Right lobe of liver (tissue), 6 donors: ENCODE data around the gene TPPP. TPM values are rescaled to one million over a fixed set of nuclear protein-coding genes. Genes with fewer than 3 reads are reported as not detected.
A peak's percentile ranks its signal among the peaks of the same experiment; 100 is the strongest.

Experiments used
- ATAC-seq, 4 donors: fragments of 200-7000 bp; cut with Tn5 transposase; one replicate each; pipeline ENCODE4 v1.9.1; 2020; ENCODE audit warnings: mild to moderate bottlenecking in 4 of 4, moderate library complexity in 4 of 4
- DNase-seq, 3 donors: peaks; one replicate each; pipeline ENCODE4 v3.0.0-alpha.2; 2020
- H3K27ac ChIP-seq, 3 donors: fragments of 200-600 bp; one replicate each; pipeline ENCODE4 v1.8.0; 2022
- H3K27me3 ChIP-seq, 2 donors: fragments of 200-600 bp; one replicate each; pipeline ENCODE4 v1.8.0; 2022
- H3K36me3 ChIP-seq, 4 donors: fragments of 200-600 bp; sonication (generic) in 1 of 4; one replicate each; pipeline versions ENCODE4 v1.5.1 to v1.8.0; 2017 to 2022; ENCODE audit warnings: control low read depth in 1 of 4
- H3K4me1 ChIP-seq, 4 donors: fragments of 200-600 bp; sonication (generic) in 1 of 4; one replicate each; pipeline versions ENCODE4 v1.5.1 to v1.8.0; 2017 to 2022; ENCODE audit warnings: control low read depth in 1 of 4
- H3K4me3 ChIP-seq, 3 donors: fragments of 200-600 bp; one replicate each; pipeline ENCODE4 v1.8.0; 2022
- H3K9me3 ChIP-seq, 4 donors: fragments of 200-600 bp; sonication (generic) in 1 of 4; one replicate each; pipeline versions ENCODE4 v1.5.1 to v1.8.0; 2017 to 2022; ENCODE audit warnings: control low read depth in 1 of 4
- POLR2A ChIP-seq: fragments of 450-650 bp; IDR thresholded peaks from one replicate; pipeline ENCODE4 v1.6.1; 2017; ENCODE audit warnings: antibody characterized with exemption, mild to moderate bottlenecking
- WGBS: methylation state at CpG from one replicate; pipeline ENCODE4 v1.1.6; 2018; ENCODE audit warnings: low coverage, low lambda C conversion rate; ENCODE audit not compliant: insufficient coverage; ENCODE audit errors: missing lambda C conversion rate; 5-methylcytosine and 5-hydroxymethylcytosine counted together
- intact Hi-C, 2 donors: fragments of 100-400 bp; cut with DNase I; formaldehyde crosslinking; loops; one replicate each; pipeline versions ENCODE4 v1.11.2 to v1.14.1; 2022
- total RNA-seq, 6 experiments: library from RNA; depleted of rRNA in 2 of 6; stranded (reverse); fragments of >200 nt in 2 of 6; fragmentation: NEBNext Ultra II Directional in 3 of 6; extraction: Animal tissue kit (Norgen Biotek cat#: 25700) in 3 of 6; gene quantifications; one replicate each; pipeline versions ENCODE4 v1.1.0 to v1.2.4, GENCODE V29; 2016 to 2023
- TF ChIP-seq, protein P1 (sequence below), 4 donors: fragments of 200-600 bp in 3 of 4; fragments of 450-650 bp in 1 of 4; IDR thresholded peaks; one replicate each; pipeline versions ENCODE4 v1.5.1 to v1.8.0; 2016 to 2022; ENCODE audit warnings: antibody characterized with exemption in 4 of 4, mild to moderate bottlenecking in 2 of 4
- donor health status: DM: no; HTN: yes; CAD: no.
- donor health status: DM: no; HTN: no; CAD: no.
- donor health status: DM: no; HTN: no; CAD: no.
- donor health status: DM: no; HTN: yes; CAD: no.
- donor health status: DM: no; HTN: yes; CAD: no.

Gene TPPP
- total RNA-seq, 6 experiments from 2014 or later: 1.9 to 4.3 (median 2.4) TPM

DNA sequence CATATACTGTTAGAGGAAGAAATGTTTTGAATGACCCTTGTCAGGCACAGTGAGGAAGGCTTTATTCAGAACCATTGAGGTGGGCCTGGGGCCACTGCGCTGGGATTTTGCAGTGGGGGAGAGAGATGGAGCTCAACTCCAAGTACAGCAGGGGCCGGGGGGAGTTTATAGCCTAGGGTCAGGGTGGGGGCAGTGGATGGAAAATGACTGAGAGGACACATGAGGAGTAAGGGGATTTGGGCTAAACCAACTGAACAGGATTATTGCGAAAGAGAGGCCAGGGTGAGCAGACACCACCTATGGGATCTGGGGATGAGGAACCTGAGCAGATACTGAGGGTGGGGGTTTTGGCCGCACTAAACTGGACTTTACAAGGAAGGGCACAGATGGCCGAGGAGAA lies 74.7 kb downstream of the TPPP start:
- 96% methylated on average over 5 of the region's 5 CpGs for WGBS
- H3K4me3 ChIP-seq: no peak overlapping the region
- ATAC-seq (no peak), DNase-seq (no peak)
- peaks cover 0 to 12% (median 0%) of the 10 kb centered on the region in 4 donors for H3K36me3 ChIP-seq
- no peaks in the 10 kb centered on the region for H3K27me3 ChIP-seq
- H3K27ac ChIP-seq: no peak overlapping the region
- no peaks in the 10 kb centered on the region for H3K9me3 ChIP-seq
- intact Hi-C loops: no loop called here
- TF ChIP-seq, protein P1, sequence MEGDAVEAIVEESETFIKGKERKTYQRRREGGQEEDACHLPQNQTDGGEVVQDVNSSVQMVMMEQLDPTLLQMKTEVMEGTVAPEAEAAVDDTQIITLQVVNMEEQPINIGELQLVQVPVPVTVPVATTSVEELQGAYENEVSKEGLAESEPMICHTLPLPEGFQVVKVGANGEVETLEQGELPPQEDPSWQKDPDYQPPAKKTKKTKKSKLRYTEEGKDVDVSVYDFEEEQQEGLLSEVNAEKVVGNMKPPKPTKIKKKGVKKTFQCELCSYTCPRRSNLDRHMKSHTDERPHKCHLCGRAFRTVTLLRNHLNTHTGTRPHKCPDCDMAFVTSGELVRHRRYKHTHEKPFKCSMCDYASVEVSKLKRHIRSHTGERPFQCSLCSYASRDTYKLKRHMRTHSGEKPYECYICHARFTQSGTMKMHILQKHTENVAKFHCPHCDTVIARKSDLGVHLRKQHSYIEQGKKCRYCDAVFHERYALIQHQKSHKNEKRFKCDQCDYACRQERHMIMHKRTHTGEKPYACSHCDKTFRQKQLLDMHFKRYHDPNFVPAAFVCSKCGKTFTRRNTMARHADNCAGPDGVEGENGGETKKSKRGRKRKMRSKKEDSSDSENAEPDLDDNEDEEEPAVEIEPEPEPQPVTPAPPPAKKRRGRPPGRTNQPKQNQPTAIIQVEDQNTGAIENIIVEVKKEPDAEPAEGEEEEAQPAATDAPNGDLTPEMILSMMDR (IDR thresholded peaks at IDR 0.05): no peak
- TF ChIP-seq POLR2A: no peak
- H3K4me1 ChIP-seq: peaks cover 0 to 6% (median 2%) of the 10 kb centered on the region in 4 donors

DNA sequence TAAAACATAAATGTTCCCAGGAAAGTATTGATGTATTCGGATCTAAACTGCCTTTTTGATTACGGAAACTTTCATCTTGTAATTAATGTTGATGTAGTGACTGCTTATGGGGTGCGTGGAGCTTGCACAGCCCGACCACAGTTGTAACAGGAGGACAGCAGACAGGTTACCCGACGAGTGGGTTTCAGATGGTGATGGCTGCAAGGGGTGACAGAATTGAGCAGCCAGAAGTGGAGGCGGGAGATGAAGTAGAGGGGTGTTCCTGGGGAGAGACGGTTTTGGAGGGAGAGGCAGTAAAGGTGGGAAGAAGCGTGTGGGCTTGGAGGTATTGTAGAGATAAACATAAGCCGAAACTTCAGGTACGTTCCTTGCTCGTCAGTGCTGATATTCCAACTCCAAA lies 75.3 kb downstream of the TPPP start:
- peaks cover 0 to 6% (median 2%) of the 10 kb centered on the region in 4 donors for H3K4me1 ChIP-seq
- intact Hi-C loops: no loop called here
- ATAC-seq: no peak
- no peak overlapping the region for H3K4me3 ChIP-seq
- no peaks in the 10 kb centered on the region for H3K27me3 ChIP-seq
- WGBS: 95% methylated on average over 12 of the region's 12 CpGs
- H3K36me3 ChIP-seq: peaks cover 0 to 12% (median 0%) of the 10 kb centered on the region in 4 donors
- H3K27ac ChIP-seq: no peak overlapping the region
- no peak for DNase-seq
- TF ChIP-seq, protein P1 (IDR thresholded peaks at IDR 0.05): no peak
- no peak for TF ChIP-seq POLR2A
- H3K9me3 ChIP-seq: no peaks in the 10 kb centered on the region

DNA sequence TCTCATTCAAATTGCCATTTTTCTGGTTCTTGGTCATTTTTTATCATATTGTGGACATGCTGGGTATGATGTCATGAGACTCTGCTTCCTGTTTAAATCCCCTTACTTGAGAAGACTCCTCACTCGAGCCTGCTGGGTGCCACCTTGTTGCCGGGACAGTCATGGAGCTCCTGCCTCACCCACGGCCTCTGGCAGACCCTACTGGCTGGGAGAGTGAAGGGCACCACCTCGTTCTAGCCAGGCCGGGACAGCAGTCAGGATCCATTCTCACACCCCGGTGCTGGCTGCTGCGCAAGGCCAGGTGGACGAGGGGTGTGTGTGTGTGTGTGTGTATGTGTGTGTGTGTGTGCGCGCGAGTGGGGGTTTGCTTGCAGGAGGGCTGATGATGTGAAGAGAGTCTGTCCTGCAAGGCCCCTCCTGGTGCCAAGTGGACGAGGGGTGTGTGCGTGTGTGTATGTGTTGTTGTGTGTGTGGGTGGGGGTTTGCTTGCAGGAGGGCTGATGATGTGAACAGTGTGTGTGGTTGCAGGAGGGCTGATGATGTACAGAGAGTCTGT lies 76.6 kb downstream of the TPPP start:
- Histone ChIP-seq H3K4me1 (peaks cover 0 to 6% (median 2%) of the 10 kb centered on the region in 4 donors), H3K27ac (no peak overlapping the region), H3K9me3 (no peaks in the 10 kb centered on the region), H3K4me3 (no peak overlapping the region), H3K36me3 (peaks cover 0 to 12% (median 0%) of the 10 kb centered on the region in 4 donors), H3K27me3 (no peaks in the 10 kb centered on the region)
- DNase-seq (peak; percentile 19 to 46 (median 33)), ATAC-seq (no peak)
- WGBS: 52% methylated on average over 8 of the region's 13 CpGs
- intact Hi-C loops: no loop called here
- TF ChIP-seq, protein P1 (IDR thresholded peaks at IDR 0.05): no peak
- no peak for TF ChIP-seq POLR2A

DNA sequence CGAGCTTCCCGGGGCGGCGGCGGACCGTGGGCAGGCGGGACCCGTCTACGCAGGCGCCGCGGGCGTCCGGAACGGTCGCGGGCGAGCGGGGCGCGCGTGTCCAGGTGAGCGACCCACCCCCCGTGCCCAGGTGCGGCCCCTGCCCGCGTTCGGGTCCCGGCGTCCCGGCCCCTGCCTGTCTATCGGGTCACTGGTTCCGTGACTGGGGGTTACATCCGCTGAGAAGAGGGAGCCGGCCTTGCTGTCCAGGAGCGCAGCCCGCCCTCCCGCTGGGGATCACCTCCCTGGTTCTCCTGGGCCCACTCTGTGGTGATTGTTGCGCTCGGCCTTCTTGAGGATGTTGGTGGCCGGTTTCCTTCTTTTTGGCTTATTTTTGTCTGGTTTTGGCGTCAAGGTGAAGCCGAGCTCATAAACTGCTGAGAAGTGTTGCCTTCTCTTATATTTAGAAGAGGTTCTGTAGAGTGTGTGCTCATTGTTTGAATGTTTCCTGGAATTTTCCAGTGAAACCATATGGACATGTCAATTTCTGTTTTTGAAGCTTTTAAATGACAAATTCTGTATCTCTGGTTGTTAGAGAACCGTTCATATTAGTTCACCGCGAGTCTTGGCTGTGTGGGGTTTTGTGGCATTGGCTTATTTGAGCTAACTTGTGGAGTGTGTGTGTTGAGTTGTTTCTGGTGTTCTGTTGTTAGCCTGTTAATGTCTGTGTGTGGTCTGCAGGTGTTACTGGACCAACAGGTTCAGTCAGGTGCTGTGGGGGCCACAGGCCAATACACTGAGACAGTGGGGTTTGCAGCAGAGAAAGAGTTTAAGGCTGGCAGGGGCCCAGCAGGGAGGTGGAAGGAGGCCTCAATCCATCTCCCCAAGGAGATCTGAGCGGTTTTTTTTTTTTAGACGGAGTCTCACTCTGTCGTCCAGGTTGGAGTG lies 80.4 kb downstream of the TPPP start:
- WGBS: 34% methylated on average over 9 of the region's 49 CpGs
- DNase-seq: no peak

More for the DNA sequence above, 80.4 kb downstream of the TPPP start:
- peak; percentile 4 to 36 (median 20) for ATAC-seq
- peak overlapping the region; percentile 69 to 92 (median 83) for H3K4me3 ChIP-seq
- TF ChIP-seq, protein P1 (IDR thresholded peaks at IDR 0.05): no peak
- TF ChIP-seq POLR2A: no peak
- intact Hi-C loops: no loop called here
- no peaks in the 10 kb centered on the region for H3K27me3 ChIP-seq
- no peak overlapping the region for H3K27ac ChIP-seq
- no peaks in the 10 kb centered on the region for H3K36me3 ChIP-seq
- peaks cover 0 to 6% (median 2%) of the 10 kb centered on the region in 4 donors for H3K4me1 ChIP-seq
- no peaks in the 10 kb centered on the region for H3K9me3 ChIP-seq
